HCT116 (cell line): Measurements from ENCODE around the gene FNBP1. TPM values are rescaled to one million over a fixed set of nuclear protein-coding genes. Genes with fewer than 3 reads are reported as not detected.

ENCODE experiments used
- ATAC-seq: fragments of 200-7000 bp; cut with Tn5 transposase; 2 replicates; pipeline ENCODE4 v1.9.1; 2020; ENCODE audit warnings: mild to moderate bottlenecking, moderate library complexity
- BruUV-seq: library from RNA; stranded (reverse); fragments of 400-500 nt; replicated peaks from 2 replicates; lab custom pipeline; 2021; lab: Mats Ljungman, UMichigan
- CTCF ChIA-PET: fragments of 300-600 bp; sonication (Branson Sonifier 250); formaldehyde crosslinking; loops from one replicate; lab custom pipeline; 2021; ENCODE audit warnings: antibody characterized with exemption; lab: Charles Lee
- POLR2A ChIA-PET: fragments of 300-600, 350-600 bp; sonication (Branson Sonifier 250); formaldehyde crosslinking; loops from one replicate; lab custom pipeline; 2021; ENCODE audit warnings: antibody characterized with exemption; lab: Charles Lee
- RAD21 ChIA-PET, 2 experiments: fragments of 300-600 bp; sonication (Branson Sonifier 250); formaldehyde crosslinking; loops; one replicate each; lab custom pipeline; 2023; ENCODE audit warnings: low total read pairs in 2 of 2; ENCODE audit not compliant: uncharacterized antibody in 2 of 2, unreplicated experiment in 2 of 2, low non-redundant PET in 1 of 2; lab: Charles Lee
- DNase-seq: peaks from one replicate; pipeline ENCODE4 v3.0.0-alpha.2; 2010; ENCODE audit warnings: low read depth, low spot score
- H2AFZ ChIP-seq: fragments of 200-600 bp; shearing (Covaris generic), sonication (generic); 2 replicates; pipeline ENCODE4 v1.6.1; 2017; ENCODE audit warnings: low read depth, mixed run types, mixed read lengths, antibody characterized with exemption, low read length; ENCODE audit not compliant: poor library complexity, severe bottlenecking
- H3K27ac ChIP-seq: 2 replicates; pipeline ENCODE4 v1.5.1; 2012; ENCODE audit warnings: low read depth, low read length
- H3K27me3 ChIP-seq: fragments of 200-600 bp; sonication (generic); 2 replicates; pipeline ENCODE4 v1.6.1; 2016; ENCODE audit warnings: mixed run types, low read length, mixed read lengths; ENCODE audit not compliant: insufficient read depth
- H3K36me3 ChIP-seq, 2 experiments: fragments of 200-500 bp in 1 of 2; fragments of 200-600 bp in 1 of 2; sonication (Bioruptor generic) in 1 of 2; sonication (generic) in 1 of 2; 2 replicates each; pipeline versions ENCODE4 v1.5.1 to v1.6.1; 2014 to 2016; ENCODE audit warnings: low read length in 2 of 2, inconsistent platforms in 1 of 2, mixed read lengths in 1 of 2, mixed run types in 1 of 2; ENCODE audit not compliant: insufficient read depth in 2 of 2, control insufficient read depth in 1 of 2
- H3K4me1 ChIP-seq, 2 experiments: fragments of 200-600 bp in 1 of 2; sonication (generic) in 1 of 2; 2 replicates each; pipeline versions ENCODE4 v1.5.1 to v1.6.1; 2012 to 2017; ENCODE audit warnings: low read length in 2 of 2, inconsistent platforms in 1 of 2, mild to moderate bottlenecking in 1 of 2, mixed read lengths in 1 of 2, mixed run types in 1 of 2, moderate library complexity in 1 of 2; ENCODE audit not compliant: insufficient read depth in 2 of 2, control insufficient read depth in 1 of 2
- H3K4me2 ChIP-seq: fragments of 200-600 bp; sonication (generic); 2 replicates; pipeline ENCODE4 v1.6.1; 2017; ENCODE audit warnings: mixed run types, low read length, mixed read lengths
- H3K4me3 ChIP-seq, 2 experiments: fragments of 200-600 bp in 1 of 2; sonication (generic) in 1 of 2; replicated peaks in 1 of 2; 2 replicates each; pipeline ENCODE4 v1.5.1; 2011 to 2016; ENCODE audit warnings: low read length in 2 of 2, control low read depth in 1 of 2, low read depth in 1 of 2, mild to moderate bottlenecking in 1 of 2, mixed read lengths in 1 of 2, mixed run types in 1 of 2
- H3K79me2 ChIP-seq: fragments of 200-600 bp; sonication (generic); 2 replicates; pipeline ENCODE4 v1.6.1; 2017; ENCODE audit warnings: mild to moderate bottlenecking, mixed run types, low read length, moderate library complexity, mixed read lengths; ENCODE audit not compliant: insufficient read depth
- H3K9ac ChIP-seq: fragments of 200-600 bp; sonication (generic); 2 replicates; pipeline ENCODE4 v1.6.1; 2016; ENCODE audit warnings: low read length, mixed read lengths
- H3K9me2 ChIP-seq: fragments of 200-600 bp; sonication (generic), shearing (Covaris generic); 2 replicates; pipeline ENCODE4 v1.6.1; 2017; ENCODE audit warnings: mixed run types, mild to moderate bottlenecking, moderate library complexity; ENCODE audit not compliant: insufficient read depth
- H3K9me3 ChIP-seq, 2 experiments: fragments of 200-500 bp in 1 of 2; fragments of 200-600 bp in 1 of 2; sonication (Bioruptor generic) in 1 of 2; sonication (generic) in 1 of 2; 2 replicates each; pipeline ENCODE4 v1.6.1; 2014 to 2017; ENCODE audit warnings: low read length in 2 of 2, mixed read lengths in 2 of 2, inconsistent platforms in 1 of 2, low read depth in 1 of 2, mild to moderate bottlenecking in 1 of 2, mixed run types in 1 of 2, moderate library complexity in 1 of 2; ENCODE audit not compliant: control insufficient read depth in 1 of 2, insufficient read depth in 1 of 2
- H4K20me1 ChIP-seq: fragments of 200-600 bp; sonication (generic), shearing (Covaris generic); 2 replicates; pipeline ENCODE4 v1.6.1; 2017; ENCODE audit warnings: mixed run types, mild to moderate bottlenecking, moderate library complexity; ENCODE audit not compliant: insufficient read depth
- EGR1 ChIP-seq: IDR thresholded peaks from 2 replicates; pipeline ENCODE4 v1.6.1; 2012; ENCODE audit warnings: low read depth
- EZH2phosphoT487 ChIP-seq: fragments of 200-600 bp; IDR thresholded peaks from 2 replicates; pipeline ENCODE4 v1.6.1; 2018; ENCODE audit warnings: antibody characterized with exemption, borderline replicate concordance
- JUND ChIP-seq: IDR thresholded peaks from 2 replicates; pipeline ENCODE4 v1.6.1; 2012
- POLR2AphosphoS5 ChIP-seq: IDR thresholded peaks from 2 replicates; pipeline ENCODE4 v1.6.1; 2011; ENCODE audit warnings: mild to moderate bottlenecking, low read depth, low read length, moderate library complexity
- TCF7L2 ChIP-seq: IDR thresholded peaks from 2 replicates; pipeline ENCODE4 v1.7.0; 2011; ENCODE audit warnings: borderline replicate concordance, inconsistent platforms; ENCODE audit not compliant: insufficient read depth, insufficient read length; ENCODE audit errors: extremely low read depth
- intact Hi-C: fragments of 100-400 bp; cut with micrococcal nuclease; formaldehyde crosslinking; loops from 2 replicates; pipeline ENCODE4 v1.10.0; 2022
- total RNA-seq: library from RNA; stranded (reverse); gene quantifications from one replicate; pipeline ENCODE4 v1.2.1, GENCODE V29; 2021; ENCODE audit not compliant: unreplicated experiment
- TF ChIP-seq, protein P1 (sequence below): IDR thresholded peaks from 2 replicates; pipeline ENCODE4 v1.6.1; 2012
- TF ChIP-seq, protein P2 (sequence below): IDR thresholded peaks from 2 replicates; pipeline ENCODE4 v1.6.1; 2012; ENCODE audit warnings: low read depth

Gene FNBP1
- total RNA-seq, 1 experiment from 2014 or later, result 25.0 TPM

DNA sequence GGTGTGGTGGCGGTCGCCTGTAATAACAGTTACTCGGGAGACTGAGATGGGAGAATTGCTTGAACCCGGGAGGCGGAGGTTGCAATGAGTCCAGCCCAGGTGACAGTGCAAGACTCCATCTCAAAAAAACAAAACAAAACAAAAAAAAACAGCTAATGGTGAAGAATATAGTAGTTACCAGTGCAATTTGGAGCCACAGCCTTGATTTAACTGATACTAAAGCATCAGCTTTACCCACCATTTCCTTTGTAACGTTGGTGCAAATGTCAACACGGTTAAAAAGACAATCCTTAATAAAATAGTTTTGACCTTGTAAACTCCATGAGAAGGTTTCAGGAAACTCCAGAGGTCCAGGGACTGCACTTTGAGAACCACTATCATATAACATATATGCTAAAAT lies 41.8 kb downstream of the FNBP1 start:
- Histone ChIP-seq H3K9me2 (no peaks in the 10 kb centered on the region), H3K4me2 (no peak overlapping the region), H3K9ac (no peak overlapping the region), H4K20me1 (no peaks in the 10 kb centered on the region), H3K4me1 (peaks cover under 1 to 2% of the 10 kb centered on the region in 2 experiments; a peak in 2 of 4 replicates), H3K27me3 (no peaks in the 10 kb centered on the region), H3K79me2 (no peaks in the 10 kb centered on the region; the same call in 1 of the 2 replicates), H3K27ac (no peak overlapping the region), H3K9me3 (no peaks in the 10 kb centered on the region), H3K4me3 (no peak overlapping the region), H3K36me3 (no peaks in the 10 kb centered on the region), H2AFZ (no peak overlapping the region)
- intact Hi-C loops, result no loop called here
- CTCF ChIA-PET, result no interaction called here
- no peak for DNase-seq
- RAD21 ChIA-PET, result no interaction called here
- TF ChIP-seq TCF7L2, result no peak
- TF ChIP-seq EZH2phosphoT487, result no peak
- TF ChIP-seq, protein P1, sequence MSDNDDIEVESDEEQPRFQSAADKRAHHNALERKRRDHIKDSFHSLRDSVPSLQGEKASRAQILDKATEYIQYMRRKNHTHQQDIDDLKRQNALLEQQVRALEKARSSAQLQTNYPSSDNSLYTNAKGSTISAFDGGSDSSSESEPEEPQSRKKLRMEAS, result no peak
- TF ChIP-seq, protein P2, sequence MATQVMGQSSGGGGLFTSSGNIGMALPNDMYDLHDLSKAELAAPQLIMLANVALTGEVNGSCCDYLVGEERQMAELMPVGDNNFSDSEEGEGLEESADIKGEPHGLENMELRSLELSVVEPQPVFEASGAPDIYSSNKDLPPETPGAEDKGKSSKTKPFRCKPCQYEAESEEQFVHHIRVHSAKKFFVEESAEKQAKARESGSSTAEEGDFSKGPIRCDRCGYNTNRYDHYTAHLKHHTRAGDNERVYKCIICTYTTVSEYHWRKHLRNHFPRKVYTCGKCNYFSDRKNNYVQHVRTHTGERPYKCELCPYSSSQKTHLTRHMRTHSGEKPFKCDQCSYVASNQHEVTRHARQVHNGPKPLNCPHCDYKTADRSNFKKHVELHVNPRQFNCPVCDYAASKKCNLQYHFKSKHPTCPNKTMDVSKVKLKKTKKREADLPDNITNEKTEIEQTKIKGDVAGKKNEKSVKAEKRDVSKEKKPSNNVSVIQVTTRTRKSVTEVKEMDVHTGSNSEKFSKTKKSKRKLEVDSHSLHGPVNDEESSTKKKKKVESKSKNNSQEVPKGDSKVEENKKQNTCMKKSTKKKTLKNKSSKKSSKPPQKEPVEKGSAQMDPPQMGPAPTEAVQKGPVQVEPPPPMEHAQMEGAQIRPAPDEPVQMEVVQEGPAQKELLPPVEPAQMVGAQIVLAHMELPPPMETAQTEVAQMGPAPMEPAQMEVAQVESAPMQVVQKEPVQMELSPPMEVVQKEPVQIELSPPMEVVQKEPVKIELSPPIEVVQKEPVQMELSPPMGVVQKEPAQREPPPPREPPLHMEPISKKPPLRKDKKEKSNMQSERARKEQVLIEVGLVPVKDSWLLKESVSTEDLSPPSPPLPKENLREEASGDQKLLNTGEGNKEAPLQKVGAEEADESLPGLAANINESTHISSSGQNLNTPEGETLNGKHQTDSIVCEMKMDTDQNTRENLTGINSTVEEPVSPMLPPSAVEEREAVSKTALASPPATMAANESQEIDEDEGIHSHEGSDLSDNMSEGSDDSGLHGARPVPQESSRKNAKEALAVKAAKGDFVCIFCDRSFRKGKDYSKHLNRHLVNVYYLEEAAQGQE, result no peak
- no peak for TF ChIP-seq EGR1
- TF ChIP-seq POLR2AphosphoS5, result no peak
- TF ChIP-seq JUND, result no peak
- ATAC-seq, result no peak
- POLR2A ChIA-PET, result no interaction called here
- no TSS peak for BruUV-seq
